OCI-LY1 (cell line): ENCODE data around the gene GALNT9.

ENCODE experiments used
- EZH2 ChIP-seq: fragments of 200-600 bp; sonication (generic), shearing (Covaris generic); IDR thresholded peaks from 2 replicates; pipeline ENCODE4 v1.8.0; 2017; ENCODE audit warnings: borderline replicate concordance, mixed run types, mild to moderate bottlenecking, antibody characterized with exemption, low read length, moderate library complexity, mixed read lengths
- TF ChIP-seq, protein P1 (sequence below): fragments of 200-600 bp; sonication (generic), shearing (Covaris generic); IDR thresholded peaks from 2 replicates; pipeline ENCODE4 v1.5.1; 2017; ENCODE audit warnings: mild to moderate bottlenecking, antibody characterized with exemption, low read length, moderate library complexity, mixed read lengths

GRCh38 chr12:132196873-132197390 lies 132.5 kb downstream of the GALNT9 start:
- TF ChIP-seq, protein P1, sequence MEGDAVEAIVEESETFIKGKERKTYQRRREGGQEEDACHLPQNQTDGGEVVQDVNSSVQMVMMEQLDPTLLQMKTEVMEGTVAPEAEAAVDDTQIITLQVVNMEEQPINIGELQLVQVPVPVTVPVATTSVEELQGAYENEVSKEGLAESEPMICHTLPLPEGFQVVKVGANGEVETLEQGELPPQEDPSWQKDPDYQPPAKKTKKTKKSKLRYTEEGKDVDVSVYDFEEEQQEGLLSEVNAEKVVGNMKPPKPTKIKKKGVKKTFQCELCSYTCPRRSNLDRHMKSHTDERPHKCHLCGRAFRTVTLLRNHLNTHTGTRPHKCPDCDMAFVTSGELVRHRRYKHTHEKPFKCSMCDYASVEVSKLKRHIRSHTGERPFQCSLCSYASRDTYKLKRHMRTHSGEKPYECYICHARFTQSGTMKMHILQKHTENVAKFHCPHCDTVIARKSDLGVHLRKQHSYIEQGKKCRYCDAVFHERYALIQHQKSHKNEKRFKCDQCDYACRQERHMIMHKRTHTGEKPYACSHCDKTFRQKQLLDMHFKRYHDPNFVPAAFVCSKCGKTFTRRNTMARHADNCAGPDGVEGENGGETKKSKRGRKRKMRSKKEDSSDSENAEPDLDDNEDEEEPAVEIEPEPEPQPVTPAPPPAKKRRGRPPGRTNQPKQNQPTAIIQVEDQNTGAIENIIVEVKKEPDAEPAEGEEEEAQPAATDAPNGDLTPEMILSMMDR, result no peak
- TF ChIP-seq EZH2, result no peak
